Measurements from ENCODE around the gene PGGT1B. TPM values are rescaled to one million over a fixed set of nuclear protein-coding genes. Genes with fewer than 3 reads are reported as not detected.

PGGT1B gene
- 44.2 TPM for total RNA-seq

- DNase-seq (ENCODE audit: low spot score) = peak; percentile 85
- intact Hi-C loops (cut with DNase I) = no loop called here
- ATAC-seq = peak; percentile 97
Observed at GRCh38 chr5:115262321-115263077, at the start of gene PGGT1B. Gene PGGT1B, minus strand, starts transcription at chr5:115262877. Its CDS starts 26 bp downstream, at chr5:115262851.

- ATAC-seq = no peak
- DNase-seq (ENCODE audit: low spot score) = no peak
- intact Hi-C loops (cut with DNase I) = loop anchor here (10.0 kb wide), 1 partner anchor 275 kb away; no protein-coding TSS in a partner anchor
Observed at GRCh38 chr5:115309751-115310370, 47.2 kb upstream of the PGGT1B start.

- no peak for ATAC-seq
- intact Hi-C loops (cut with DNase I) = loop anchor here (10.0 kb wide), 1 partner anchor 276 kb away; no protein-coding TSS in a partner anchor
- no peak for DNase-seq (ENCODE audit: low spot score)
Observed at GRCh38 chr5:115308815-115309214, 46.1 kb upstream of the PGGT1B start.

- DNase-seq (ENCODE audit: low spot score) (no peak), ATAC-seq (no peak)
- intact Hi-C loops (cut with DNase I) = loop anchor here (10.0 kb wide), 1 partner anchor 279 kb away; no protein-coding TSS in a partner anchor
Observed at GRCh38 chr5:115306011-115306536, 43.4 kb upstream of the PGGT1B start.

GRCh38 chr5:115304496-115304895, 41.8 kb upstream of the PGGT1B start:
- ATAC-seq (no peak), DNase-seq (ENCODE audit: low spot score) (no peak)
- intact Hi-C loops (cut with DNase I) = loop anchor here (10.0 kb wide), 1 partner anchor 280 kb away; no protein-coding TSS in a partner anchor

- DNase-seq (ENCODE audit: low spot score) (no peak), ATAC-seq (no peak)
- intact Hi-C loops (cut with DNase I) = no loop called here
Observed at GRCh38 chr5:115298811-115299210, 36.1 kb upstream of the PGGT1B start.

GRCh38 chr5:115297031-115297430, 34.4 kb upstream of the PGGT1B start:
- DNase-seq (ENCODE audit: low spot score) (no peak), ATAC-seq (no peak)
- intact Hi-C loops (cut with DNase I) = no loop called here

- DNase-seq (ENCODE audit: low spot score) = peak; percentile 85
- intact Hi-C loops (cut with DNase I) = no loop called here
- peak; percentile 88 for ATAC-seq
Observed at GRCh38 chr5:115296124-115297022, 33.7 kb upstream of the PGGT1B start, which contains the start of gene CCDC112. Gene CCDC112, minus strand, starts transcription at chr5:115296654. Its CDS starts 111 bp downstream, at chr5:115296543.

GRCh38 chr5:115295777-115296123, 33.1 kb upstream of the PGGT1B start:
- intact Hi-C loops (cut with DNase I) = no loop called here
- DNase-seq (ENCODE audit: low spot score) = no peak
- peak; percentile 32 for ATAC-seq

- DNase-seq (ENCODE audit: low spot score) (no peak), ATAC-seq (no peak)
- intact Hi-C loops (cut with DNase I) = no loop called here
Observed at GRCh38 chr5:115291397-115291796, 28.7 kb upstream of the PGGT1B start.

- no peak for ATAC-seq
- no peak for DNase-seq (ENCODE audit: low spot score)
- intact Hi-C loops (cut with DNase I) = no loop called here
Observed at GRCh38 chr5:115289104-115289503, 26.4 kb upstream of the PGGT1B start.

GRCh38 chr5:115284021-115284420, 21.3 kb upstream of the PGGT1B start:
- intact Hi-C loops (cut with DNase I) = no loop called here
- DNase-seq (ENCODE audit: low spot score) (no peak), ATAC-seq (no peak)

GRCh38 chr5:115282131-115282530, 19.5 kb upstream of the PGGT1B start:
- intact Hi-C loops (cut with DNase I) = no loop called here
- no peak for ATAC-seq
- no peak for DNase-seq (ENCODE audit: low spot score)

GRCh38 chr5:115274584-115274983, 11.9 kb upstream of the PGGT1B start:
- DNase-seq (ENCODE audit: low spot score) (no peak), ATAC-seq (no peak)
- intact Hi-C loops (cut with DNase I) = no loop called here

- intact Hi-C loops (cut with DNase I) = no loop called here
- DNase-seq (ENCODE audit: low spot score) (no peak), ATAC-seq (no peak)
Observed at GRCh38 chr5:115272297-115272958, 9.8 kb upstream of the PGGT1B start.

GRCh38 chr5:115271295-115272050, 8.8 kb upstream of the PGGT1B start:
- DNase-seq (ENCODE audit: low spot score) (no peak), ATAC-seq (no peak)
- intact Hi-C loops (cut with DNase I) = no loop called here

- DNase-seq (ENCODE audit: low spot score) (no peak), ATAC-seq (no peak)
- intact Hi-C loops (cut with DNase I) = no loop called here
Observed at GRCh38 chr5:115267617-115268016, 4.9 kb upstream of the PGGT1B start.

GRCh38 chr5:115265220-115265619, 2.5 kb upstream of the PGGT1B start:
- intact Hi-C loops (cut with DNase I) = no loop called here
- ATAC-seq (no peak), DNase-seq (ENCODE audit: low spot score) (no peak)

Measured in sciatic nerve (tissue), 2 donors.